GM19043 (cell line): ENCODE measurements around the gene PIK3C2G.

Experiments
- ATAC-seq: cut with Tn5 transposase; IDR thresholded peaks from one replicate; pipeline ENCODE4 v1.9.1; 2021; ENCODE audit warnings: low read depth; ENCODE audit not compliant: unreplicated experiment

Gene PIK3C2G

DNA sequence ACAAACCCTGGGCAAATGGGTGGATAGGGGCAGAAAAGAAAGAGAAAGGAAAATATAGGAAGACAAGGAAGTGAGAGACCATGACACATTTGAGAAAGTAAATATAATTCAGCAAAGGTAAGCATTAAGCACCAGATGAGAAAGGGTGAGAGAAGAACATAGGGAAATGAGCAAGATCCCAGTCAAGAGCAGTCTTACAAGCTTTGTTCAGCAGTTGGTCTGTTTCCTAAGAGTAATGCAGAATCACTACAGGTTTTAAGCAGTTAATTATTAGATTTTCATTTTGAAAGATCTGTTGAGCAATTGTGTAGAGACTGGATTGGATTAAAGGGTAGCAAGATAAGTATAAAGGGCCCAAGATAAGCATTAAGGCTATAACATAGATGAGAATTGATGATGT lies 330.2 kb downstream of the PIK3C2G start:
- no peak for ATAC-seq

GRCh38 chr12:18595412-18595811 lies 334.1 kb downstream of the PIK3C2G start:
- ATAC-seq, result no peak

DNA sequence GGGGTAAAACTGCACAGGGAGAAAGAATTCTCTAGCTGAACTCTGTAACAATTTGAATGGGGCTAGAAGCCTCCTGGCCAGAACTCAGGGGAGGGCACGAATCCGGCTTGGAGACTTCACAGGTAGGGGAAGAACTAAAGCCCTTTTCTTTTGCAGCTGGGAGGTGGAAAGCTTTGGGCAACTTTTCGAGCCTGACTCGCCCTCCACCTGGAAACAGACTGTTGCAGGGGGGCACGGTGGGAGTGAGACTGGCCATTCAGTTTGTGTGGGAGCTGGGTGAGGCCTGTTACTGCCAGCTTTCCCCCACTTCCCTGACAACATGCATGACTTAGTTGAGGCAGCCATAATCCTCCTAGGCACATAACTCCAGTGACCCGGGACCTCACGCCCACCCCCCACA lies 340.6 kb downstream of the PIK3C2G start:
- ATAC-seq, result no peak

DNA sequence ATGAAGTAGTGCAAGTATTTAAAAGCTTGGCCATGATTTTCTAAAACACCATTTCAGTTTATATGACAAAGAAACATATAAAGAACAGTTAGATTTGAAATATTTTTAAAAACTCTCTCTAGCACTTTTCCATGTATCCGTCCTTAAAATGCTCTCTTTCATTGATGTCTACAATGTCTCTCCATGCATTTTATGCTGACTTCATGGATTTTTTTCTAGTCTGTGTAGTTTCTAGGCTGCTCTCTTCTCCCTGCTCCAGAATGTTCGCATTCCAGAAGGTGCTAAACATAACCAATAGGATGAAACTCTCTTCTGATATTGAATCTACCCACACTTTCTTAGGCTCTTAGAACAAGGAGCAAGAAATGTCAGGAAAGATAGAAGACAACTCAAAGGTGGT lies 351.7 kb downstream of the PIK3C2G start:
- no peak for ATAC-seq

GRCh38 chr12:18620986-18621385 lies 359.7 kb downstream of the PIK3C2G start:
- no peak for ATAC-seq

DNA sequence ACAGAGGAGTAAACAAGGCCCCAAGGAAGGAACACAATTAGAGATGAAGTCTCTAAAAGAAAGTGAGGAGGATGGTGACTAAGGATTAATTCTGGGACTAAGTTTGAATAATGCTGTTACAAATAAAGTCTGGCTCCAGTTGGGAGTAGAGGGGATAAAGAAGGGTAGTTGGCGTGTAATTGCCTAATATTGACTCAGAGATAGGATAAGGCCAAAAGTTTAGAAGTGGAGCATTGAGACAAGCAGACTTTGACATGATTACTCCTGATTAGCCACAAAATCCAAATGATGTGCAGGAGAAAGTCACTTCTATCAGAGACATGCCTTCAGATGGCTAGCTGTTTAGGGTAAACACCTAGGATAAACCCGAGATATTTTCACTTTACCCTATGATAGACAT lies 368.1 kb downstream of the PIK3C2G start:
- no peak for ATAC-seq

- ATAC-seq, result no peak
Measured at GRCh38 chr12:18629916-18630315, 368.6 kb downstream of the PIK3C2G start.

GRCh38 chr12:18631339-18631738 lies 370.0 kb downstream of the PIK3C2G start:
- ATAC-seq, result no peak

DNA sequence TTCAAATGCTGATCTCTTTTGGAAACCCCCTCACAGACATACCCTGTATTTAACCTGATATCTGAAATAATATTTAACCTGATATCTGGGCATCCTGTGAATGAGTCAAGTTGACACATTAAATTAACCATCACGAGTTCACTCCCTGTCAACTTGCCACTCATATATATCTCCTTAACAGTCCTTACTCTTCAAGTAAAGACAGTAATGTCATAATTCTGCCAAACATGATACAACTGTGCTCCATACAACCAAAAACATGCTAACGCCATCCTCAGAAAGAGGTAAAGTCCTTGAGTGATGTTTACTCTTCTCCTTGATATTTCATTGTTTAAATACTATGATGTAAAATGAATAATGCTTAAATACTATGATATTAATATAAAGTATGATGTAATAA lies 371.5 kb downstream of the PIK3C2G start:
- no peak for ATAC-seq

GRCh38 chr12:18634382-18634781 lies 373.1 kb downstream of the PIK3C2G start:
- ATAC-seq, result no peak

- no peak for ATAC-seq
Measured at GRCh38 chr12:18640321-18640955, 379.1 kb downstream of the PIK3C2G start.

DNA sequence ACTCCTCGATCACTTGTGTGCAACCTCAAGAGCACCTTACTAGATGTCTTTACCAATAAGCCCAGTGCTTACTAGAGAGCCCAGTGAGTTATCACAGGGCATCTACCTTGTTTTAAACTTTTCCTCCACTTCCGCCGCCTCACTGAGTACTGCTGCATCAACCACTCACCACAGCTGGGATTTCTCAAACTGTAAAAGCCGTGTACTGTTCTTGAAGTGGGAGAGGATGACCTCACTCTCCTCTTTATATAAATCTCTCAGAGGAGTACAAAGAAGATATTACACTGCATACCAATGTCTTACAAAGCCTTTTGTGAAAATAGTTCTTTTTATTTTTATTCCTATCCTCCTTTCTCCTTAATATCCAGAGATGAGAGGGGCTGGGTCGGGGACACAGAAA lies 382.4 kb downstream of the PIK3C2G start:
- no peak for ATAC-seq

DNA sequence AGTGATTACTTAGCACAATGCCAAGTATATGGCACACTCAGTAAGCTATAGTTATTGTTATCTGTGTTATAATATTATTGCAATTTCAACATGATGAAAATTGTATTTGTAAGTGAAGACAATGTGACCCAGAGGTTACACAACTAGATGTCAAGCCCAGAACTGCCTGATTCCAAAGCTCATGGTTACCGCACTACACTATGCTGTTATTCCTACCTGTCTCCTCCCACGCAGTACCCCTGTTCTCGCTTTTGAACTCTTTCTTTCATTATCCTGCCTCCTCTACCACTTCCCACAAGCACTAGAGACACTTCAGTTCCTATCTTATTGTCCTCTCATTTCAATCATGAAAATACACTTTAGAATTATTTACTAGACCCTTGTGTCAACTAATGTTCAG lies 383.2 kb downstream of the PIK3C2G start:
- ATAC-seq, result no peak

- ATAC-seq, result no peak
Measured at GRCh38 chr12:18646286-18646890, 385.1 kb downstream of the PIK3C2G start.

- no peak for ATAC-seq
Measured at GRCh38 chr12:18651525-18651924, 390.2 kb downstream of the PIK3C2G start.

DNA sequence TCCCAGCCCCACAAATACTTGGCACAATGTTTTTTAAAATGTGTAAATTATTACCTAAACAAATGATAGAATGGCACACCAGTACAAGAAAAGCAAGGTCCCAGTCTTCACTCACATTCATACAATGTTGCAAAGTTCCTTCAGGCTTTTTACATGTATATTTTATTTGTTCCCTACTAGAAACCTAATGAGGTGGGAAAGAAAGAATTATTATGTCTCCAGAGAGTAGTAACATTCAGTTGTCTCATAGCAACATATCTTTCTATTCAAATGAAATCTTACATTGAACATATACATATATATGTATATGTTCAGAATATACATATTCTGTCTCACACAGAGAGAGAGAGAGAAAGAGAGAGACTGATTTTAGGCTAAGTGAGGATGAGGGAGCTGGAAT lies 391.3 kb downstream of the PIK3C2G start:
- no peak for ATAC-seq

GRCh38 chr12:18653465-18653864 lies 392.1 kb downstream of the PIK3C2G start:
- ATAC-seq, result no peak

DNA sequence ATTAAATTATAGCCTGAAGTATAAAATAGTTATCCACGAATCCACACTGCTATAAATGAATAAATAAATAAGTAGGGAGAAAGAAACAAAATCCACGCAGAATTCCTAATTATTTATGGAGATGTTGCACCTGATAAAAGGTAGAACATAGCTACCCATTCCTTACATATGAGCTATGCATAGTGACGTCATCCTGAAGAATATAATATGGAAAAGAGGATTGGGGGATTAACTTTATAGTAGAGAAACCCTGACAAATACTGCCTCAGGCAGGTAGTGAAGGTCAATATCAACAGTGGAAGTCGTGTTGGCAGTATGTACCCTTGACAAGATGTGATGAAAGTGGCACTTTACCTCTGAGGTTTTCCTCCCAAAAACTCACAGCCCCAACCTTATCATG lies 394.0 kb downstream of the PIK3C2G start:
- ATAC-seq, result no peak

DNA sequence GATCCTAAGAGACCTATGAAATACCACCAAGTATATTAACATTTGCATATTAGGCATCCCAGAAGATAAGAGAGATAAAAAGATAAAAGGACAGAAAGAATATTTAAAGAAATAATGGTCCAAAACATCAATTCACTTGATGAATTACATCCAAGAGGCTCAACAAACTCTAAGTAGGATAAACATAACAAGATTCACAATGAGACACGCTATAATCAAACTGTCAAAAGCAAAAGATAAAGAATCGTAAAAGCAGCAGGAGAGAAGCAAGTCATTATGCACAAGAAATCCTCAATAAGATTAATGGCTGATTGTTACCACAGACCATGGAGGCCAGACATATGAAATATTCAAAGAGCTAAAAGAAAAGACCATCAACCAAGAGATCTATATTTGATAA lies 396.9 kb downstream of the PIK3C2G start:
- no peak for ATAC-seq

GRCh38 chr12:18658829-18659228 lies 397.5 kb downstream of the PIK3C2G start:
- ATAC-seq, result no peak

DNA sequence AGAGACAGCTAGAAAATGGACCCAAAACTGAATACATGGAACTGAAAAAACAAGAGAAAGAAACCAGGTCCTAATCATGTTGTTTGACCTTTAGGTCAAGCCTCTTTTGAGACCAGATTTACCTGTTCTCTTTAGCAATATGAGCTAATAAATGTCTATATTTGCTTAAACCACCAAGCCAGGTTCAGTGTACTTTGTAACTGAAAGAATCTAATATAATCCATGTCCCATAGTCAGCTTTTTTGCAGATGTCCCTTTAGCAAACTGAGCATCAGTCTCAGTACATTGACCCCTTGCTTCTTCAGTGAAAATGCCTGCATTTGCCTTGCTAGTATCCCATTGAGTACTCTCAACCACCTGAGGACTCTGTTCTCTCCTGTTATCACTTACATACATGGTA lies 414.8 kb downstream of the PIK3C2G start:
- no peak for ATAC-seq

DNA sequence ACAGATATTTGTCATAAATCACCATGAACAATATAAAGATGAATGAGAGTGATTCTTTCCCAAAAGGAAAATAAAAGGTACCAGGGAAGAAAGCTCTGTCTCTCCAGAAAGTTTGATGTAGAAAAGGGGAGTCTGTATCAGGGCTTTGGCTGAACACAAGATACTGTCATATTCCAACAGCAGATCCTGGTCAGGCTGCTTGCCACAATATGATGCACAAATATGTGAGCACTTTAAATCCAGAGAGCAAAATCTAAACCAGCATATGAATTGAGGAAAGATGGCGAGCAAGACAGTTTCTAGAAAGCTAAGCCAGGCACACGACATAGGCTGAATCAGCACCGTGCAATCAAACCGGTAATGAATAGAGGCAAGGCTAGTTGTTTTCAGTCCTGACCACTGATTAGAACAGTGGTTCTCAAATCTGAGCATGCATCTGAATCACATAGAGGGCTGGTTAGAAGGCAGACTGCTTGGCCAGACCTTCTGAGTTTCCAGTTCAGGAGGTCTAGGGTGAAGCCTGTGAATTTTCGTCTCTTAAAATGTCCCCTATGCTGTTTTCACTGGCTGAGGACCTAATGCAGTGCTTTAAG lies 415.8 kb downstream of the PIK3C2G start:
- no peak for ATAC-seq
